H1 (cell line): ENCODE measurements around the gene SLC25A52. TPM values are rescaled to one million over a fixed set of nuclear protein-coding genes. Genes with fewer than 3 reads are reported as not detected.

Experiments used
- CTCF ChIA-PET: fragments of 300-600 bp; sonication (Branson Sonifier 250); formaldehyde crosslinking; loops from one replicate; lab custom pipeline; 2021; ENCODE audit not compliant: partially characterized antibody; lab: Charles Lee
- POLR2A ChIA-PET: fragments of 300-600 bp; sonication (Branson Sonifier 250); formaldehyde crosslinking; loops from one replicate; lab custom pipeline; 2021; ENCODE audit warnings: inconsistent platforms; ENCODE audit not compliant: partially characterized antibody; lab: Charles Lee
- DNase-seq, 2 experiments: peaks; one replicate each; pipeline versions ENCODE4 v3.0.0 to v3.0.0-alpha.2; 2010 to 2022; ENCODE audit warnings: low spot score in 2 of 2, low read depth in 1 of 2, mixed read lengths in 1 of 2
- FAIRE-seq: peaks from 2 replicates; lab custom pipeline; 2011; peaks lifted over from hg19 to GRCh38; lab: Jason Lieb, UNC
- H2AFZ ChIP-seq: 2 replicates; pipeline ENCODE4 v1.8.1; 2012; ENCODE audit warnings: low read length, inconsistent platforms
- H2AK5ac ChIP-seq: 2 replicates; pipeline ENCODE4 v1.6.1; 2013; ENCODE audit warnings: low read depth, low read length
- H2BK120ac ChIP-seq: replicated peaks from 2 replicates; pipeline ENCODE3; 2013; ENCODE audit warnings: low read depth, low read length, inconsistent platforms
- H2BK12ac ChIP-seq: 2 replicates; pipeline ENCODE4 v1.6.1; 2013; ENCODE audit warnings: low read depth, low read length
- H2BK15ac ChIP-seq: 2 replicates; pipeline ENCODE4 v1.6.1; 2013; ENCODE audit warnings: low read length
- H2BK20ac ChIP-seq: 2 replicates; pipeline ENCODE4 v1.6.1; 2013; ENCODE audit warnings: low read length
- H2BK5ac ChIP-seq: 2 replicates; pipeline ENCODE4 v1.6.1; 2013; ENCODE audit warnings: low read depth, low read length
- H3K14ac ChIP-seq: 2 replicates; pipeline ENCODE4 v1.6.1; 2013; ENCODE audit warnings: inconsistent platforms; ENCODE audit not compliant: insufficient read length
- H3K18ac ChIP-seq: 2 replicates; pipeline ENCODE4 v1.6.1; 2013; ENCODE audit warnings: low read length; ENCODE audit errors: extremely low read depth
- H3K23ac ChIP-seq: 2 replicates; pipeline ENCODE4 v1.6.1; 2013; ENCODE audit warnings: inconsistent platforms; ENCODE audit not compliant: insufficient read length
- H3K23me2 ChIP-seq: 2 replicates; pipeline ENCODE4 v1.6.1; 2013; ENCODE audit warnings: low read depth, low read length
- H3K27ac ChIP-seq: 2 replicates; pipeline ENCODE4 v1.6.1; 2011; ENCODE audit warnings: low read depth, low read length, inconsistent platforms
- H3K27me3 ChIP-seq, 4 experiments: replicated peaks in 1 of 4; 1 replicate in 1 of 4; 2 replicates in 3 of 4; pipeline versions ENCODE4 v1.6.1 to v1.8.1; 2011 to 2013; ENCODE audit warnings: low read length in 3 of 4, mild to moderate bottlenecking in 3 of 4, inconsistent platforms in 2 of 4, mixed read lengths in 2 of 4, moderate library complexity in 1 of 4; ENCODE audit not compliant: control insufficient read depth in 3 of 4, insufficient read depth in 3 of 4; ENCODE audit errors: extremely low read depth in 1 of 4
- H3K36me3 ChIP-seq, 4 experiments: 2 replicates each; pipeline versions ENCODE4 v1.6.1 to v1.8.1; 2011 to 2013; ENCODE audit warnings: mild to moderate bottlenecking in 4 of 4, low read length in 3 of 4, moderate library complexity in 2 of 4, control low read depth in 1 of 4, inconsistent platforms in 1 of 4; ENCODE audit not compliant: insufficient read depth in 4 of 4, control insufficient read depth in 2 of 4
- H3K4ac ChIP-seq: replicated peaks from 2 replicates; pipeline ENCODE3; 2013; ENCODE audit warnings: low read length, low read depth, mixed read lengths, inconsistent platforms; ENCODE audit not compliant: insufficient read length
- H3K4me1 ChIP-seq, 4 experiments: replicated peaks in 1 of 4; 1 replicate in 1 of 4; 2 replicates in 3 of 4; pipeline versions ENCODE4 v1.6.1 to v1.8.1; 2011 to 2013; ENCODE audit warnings: low read length in 3 of 4, inconsistent platforms in 2 of 4, mixed read lengths in 1 of 4; ENCODE audit not compliant: insufficient read depth in 4 of 4, control insufficient read depth in 3 of 4
- H3K4me2 ChIP-seq, 2 experiments: 2 replicates each; pipeline versions ENCODE4 v1.6.1 to v1.8.1; 2011 to 2013; ENCODE audit warnings: low read depth in 2 of 2, low read length in 2 of 2, control low read depth in 1 of 2, inconsistent platforms in 1 of 2, mild to moderate bottlenecking in 1 of 2; ENCODE audit not compliant: insufficient read depth in 1 of 2
- H3K4me3 ChIP-seq, 4 experiments: fragments of 200-600, 300-600 bp in 1 of 4; sonication (generic), shearing (Covaris generic), sonication (Bioruptor Twin) in 1 of 4; 2 replicates each; pipeline versions ENCODE4 v1.5.1 to v1.8.1; 2011 to 2016; ENCODE audit warnings: low read length in 4 of 4, low read depth in 3 of 4, control low read depth in 2 of 4, inconsistent platforms in 2 of 4, mild to moderate bottlenecking in 2 of 4, mixed read lengths in 1 of 4, moderate library complexity in 1 of 4; ENCODE audit not compliant: insufficient read depth in 2 of 4; ENCODE audit errors: extremely low read depth in 1 of 4
- H3K56ac ChIP-seq: replicated peaks from 2 replicates; pipeline ENCODE3; 2013; ENCODE audit warnings: low read depth, mild to moderate bottlenecking, mixed read lengths, low read length, inconsistent platforms; ENCODE audit not compliant: insufficient read length
- H3K79me1 ChIP-seq: 2 replicates; pipeline ENCODE4 v1.6.1; 2013; ENCODE audit warnings: low read depth, low read length, control low read depth
- H3K79me2 ChIP-seq, 2 experiments: 2 replicates each; pipeline versions ENCODE4 v1.6.1 to v1.8.1; 2012 to 2013; ENCODE audit warnings: low read length in 2 of 2, mild to moderate bottlenecking in 2 of 2, inconsistent platforms in 1 of 2; ENCODE audit not compliant: insufficient read depth in 2 of 2, control insufficient read depth in 1 of 2
- H3K9ac ChIP-seq, 4 experiments: replicated peaks in 1 of 4; 1 replicate in 1 of 4; 2 replicates in 3 of 4; pipeline versions ENCODE4 v1.6.1 to v1.8.1; 2011 to 2013; ENCODE audit warnings: low read depth in 3 of 4, low read length in 3 of 4, control low read depth in 2 of 4, mild to moderate bottlenecking in 2 of 4, moderate library complexity in 2 of 4, inconsistent platforms in 1 of 4; ENCODE audit errors: extremely low read depth in 1 of 4
- H3K9me3 ChIP-seq, 2 experiments: 2 replicates each; pipeline versions ENCODE4 v1.6.1 to v1.8.1; 2012 to 2013; ENCODE audit warnings: mild to moderate bottlenecking in 2 of 2, moderate library complexity in 2 of 2, control low read depth in 1 of 2, inconsistent platforms in 1 of 2, low read depth in 1 of 2, low read length in 1 of 2, mixed read lengths in 1 of 2; ENCODE audit not compliant: insufficient read depth in 2 of 2
- H4K20me1 ChIP-seq, 2 experiments: replicated peaks in 1 of 2; 2 replicates each; pipeline versions ENCODE3 to v1.8.1; 2011 to 2013; ENCODE audit warnings: inconsistent platforms in 2 of 2, low read length in 2 of 2, mild to moderate bottlenecking in 1 of 2; ENCODE audit not compliant: insufficient read depth in 2 of 2, control insufficient read depth in 1 of 2
- H4K5ac ChIP-seq: 2 replicates; pipeline ENCODE4 v1.6.1; 2013; ENCODE audit warnings: low read length, low read depth, mixed read lengths, inconsistent platforms; ENCODE audit not compliant: insufficient read length
- H4K8ac ChIP-seq: 2 replicates; pipeline ENCODE4 v1.8.0; 2013; ENCODE audit warnings: mild to moderate bottlenecking, moderate library complexity, low read length, inconsistent platforms; ENCODE audit not compliant: insufficient read depth; ENCODE audit errors: extremely low read depth
- H4K91ac ChIP-seq: replicated peaks from 2 replicates; pipeline ENCODE3; 2013; ENCODE audit warnings: low read length, mixed read lengths, inconsistent platforms; ENCODE audit not compliant: insufficient read length
- E2F6 ChIP-seq: IDR thresholded peaks from 2 replicates; pipeline ENCODE4 v1.6.1; 2012; ENCODE audit warnings: inconsistent platforms
- EP300 ChIP-seq, 2 experiments: IDR thresholded peaks; 1 replicate in 1 of 2; 2 replicates in 1 of 2; pipeline ENCODE4 v1.6.1; 2011 to 2012; ENCODE audit warnings: low read depth in 2 of 2, low read length in 2 of 2, mild to moderate bottlenecking in 2 of 2, borderline replicate concordance in 1 of 2, inconsistent platforms in 1 of 2, moderate library complexity in 1 of 2
- GABPA ChIP-seq: IDR thresholded peaks from 2 replicates; pipeline ENCODE4 v1.6.1; 2011; ENCODE audit warnings: mild to moderate bottlenecking, low read length, moderate library complexity, borderline replicate concordance; ENCODE audit not compliant: insufficient read depth
- GTF2F1 ChIP-seq: IDR thresholded peaks from 2 replicates; pipeline ENCODE4 v1.6.1; 2012; ENCODE audit warnings: low read depth, low read length, improper control_type of control experiment, borderline replicate concordance
- MAX ChIP-seq: IDR thresholded peaks from 2 replicates; pipeline ENCODE4 v1.6.1; 2012; ENCODE audit warnings: inconsistent platforms
- POU5F1 ChIP-seq: IDR thresholded peaks from 2 replicates; pipeline ENCODE4 v1.6.1; 2011; ENCODE audit warnings: low read depth, mild to moderate bottlenecking, low read length, moderate library complexity
- RFX5 ChIP-seq: IDR thresholded peaks from 2 replicates; pipeline ENCODE4 v1.6.1; 2011; ENCODE audit warnings: low read depth, low read length, improper control_type of control experiment, borderline replicate concordance
- TCF12 ChIP-seq: IDR thresholded peaks from 2 replicates; pipeline ENCODE4 v1.6.1; 2011; ENCODE audit warnings: low read depth, mild to moderate bottlenecking, low read length
- USF2 ChIP-seq: IDR thresholded peaks from 2 replicates; pipeline ENCODE4 v1.6.1; 2011; ENCODE audit warnings: low read length, improper control_type of control experiment
- YY1 ChIP-seq: IDR thresholded peaks from 2 replicates; pipeline ENCODE4 v1.6.1; 2011; ENCODE audit warnings: low read depth, mild to moderate bottlenecking, low read length
- WGBS, 2 experiments: shearing (Covaris generic) in 1 of 2; methylation state at CpG; one replicate each; pipeline versions ENCODE4 v1.1.6 to v1.1.7; 2013 to 2015; ENCODE audit warnings: low lambda C conversion rate in 2 of 2, mixed read lengths in 2 of 2, inconsistent platforms in 1 of 2, low coverage in 1 of 2, missing lambda C conversion rate in 1 of 2; ENCODE audit not compliant: insufficient replicate concordance in 2 of 2, insufficient coverage in 1 of 2, insufficient read length in 1 of 2; ENCODE audit errors: extremely low coverage in 1 of 2, missing lambda C conversion rate in 1 of 2; 5-methylcytosine and 5-hydroxymethylcytosine counted together
- polyA plus RNA-seq, 7 experiments: library from polyadenylated mRNA; depleted of rRNA in 3 of 7; stranded (reverse) in 5 of 7; unstranded in 2 of 7; fragments of >200 nt in 5 of 7; fragments of 200-250 nt in 2 of 7; gene quantifications; 1 replicate in 5 of 7; 2 replicates in 1 of 7; 4 replicates in 1 of 7; pipeline versions ENCODE4 v1.2.1 to v1.2.3, GENCODE V29; 2011 to 2013; ENCODE audit warnings: missing spikeins in 2 of 7, mixed read lengths in 2 of 7
- total RNA-seq: library from RNA; stranded (reverse); fragmentation: NEBNext Ultra II Directional; extraction: Animal tissue kit (Norgen Biotek cat#: 25700); gene quantifications from 2 replicates; pipeline ENCODE4 v1.2.1, GENCODE V29; 2021

Gene SLC25A52
- total and polyA plus RNA-seq, 2 of the 8 experiments (the other 6 are each of a cell fraction or from before 2014, with no cell fraction given) = not detected

GRCh38 chr18:31746396-31746795 lies 14.3 kb downstream of the SLC25A52 start:
- H3K27ac ChIP-seq = no peak overlapping the region
- FAIRE-seq = no peak

More at GRCh38 chr18:31746396-31746795, 14.3 kb downstream of the SLC25A52 start:
- Histone ChIP-seq H2AK5ac (no peak overlapping the region), H3K79me1 (no peaks in the 10 kb centered on the region), H2BK5ac (no peak overlapping the region), H3K36me3 (0 out of 8 replicates have a peak, but pooled peaks cover 0 to 4% (median 0%) of the 10 kb centered on the region in 4 experiments), H4K20me1 (no peaks in the 10 kb centered on the region), H3K18ac (no peak overlapping the region), H3K4ac (no peak overlapping the region), H2AFZ (no peak overlapping the region), H2BK15ac (no peak overlapping the region), H3K23me2 (no peaks in the 10 kb centered on the region), H3K9ac (no peak overlapping the region), H3K4me2 (no peak overlapping the region), H2BK20ac (no peak overlapping the region), H4K91ac (no peak overlapping the region), H3K23ac (no peak overlapping the region), H3K27me3 (no peaks in the 10 kb centered on the region; a peak in 1 of 7 replicates), H2BK120ac (no peak overlapping the region), H4K5ac (no peak overlapping the region), H3K4me1 (no peaks in the 10 kb centered on the region; a peak in 1 of 7 replicates), H2BK12ac (no peak overlapping the region), H3K9me3 (peaks cover 8% of the 10 kb centered on the region in 2 experiments; a peak in 2 of 4 replicates), H3K56ac (no peak overlapping the region), H3K14ac (no peak overlapping the region), H3K79me2 (no peaks in the 10 kb centered on the region), H3K4me3 (no peak overlapping the region), H4K8ac (no peak overlapping the region)
- POLR2A ChIA-PET = no interaction called here
- no peak for TF ChIP-seq RFX5
- no peak for TF ChIP-seq YY1
- TF ChIP-seq MAX = no peak
- no peak for TF ChIP-seq GABPA
- no peak for TF ChIP-seq E2F6
- no peak for TF ChIP-seq POU5F1
- TF ChIP-seq USF2 = no peak
- TF ChIP-seq GTF2F1 = no peak
- no peak for TF ChIP-seq EP300 (IDR thresholded peaks at IDR 0.05; ENCODE audit: borderline replicate concordance in 1 of 2, low read depth in 2 of 2, low read length in 2 of 2)
- TF ChIP-seq TCF12 = no peak
- no peak for DNase-seq
- WGBS, 2 experiments = 92% methylated on average over 4 of the region's 4 CpGs; no CpG with 5 or more reads in 1 of the 2 experiments
- CTCF ChIA-PET = interaction anchor here (1.2 to 2.7 kb wide), 3 partner anchors 11 to 231 kb away, joined by 5 to 9 read pairs (median 7); no protein-coding TSS in a partner anchor
